ENCODE measurements around the gene GABRP. TPM values are rescaled to one million over a fixed set of nuclear protein-coding genes. Genes with fewer than 3 reads are reported as not detected.

GABRP gene
- total RNA-seq, 2 donors from 2014 or later, result 4.8 to 5.5 TPM

GRCh38 chr5:170740551-170741205 is 42.8 kb upstream of the GABRP start:
- WGBS, result 97% methylated on average over 3 of the region's 3 CpGs
- Histone ChIP-seq H3K4me3 (no peak overlapping the region), H3K27me3 (replicated peaks; ENCODE audit: insufficient read depth) (no peaks in the 10 kb centered on the region), H3K27ac (no peak overlapping the region), H3K9me3 (no peaks in the 10 kb centered on the region), H3K36me3 (no peaks in the 10 kb centered on the region), H3K4me1 (replicated peaks) (peaks cover 2% of the 10 kb centered on the region)
- no peak for DNase-seq (ENCODE audit: low spot score)
- intact Hi-C loops (cut with DNase I), result no loop called here
- no peak for TF ChIP-seq POLR2A (IDR thresholded peaks at IDR 0.05)
- TF ChIP-seq CTCF (IDR thresholded peaks at IDR 0.05), result no peak
- TF ChIP-seq POLR2AphosphoS5 (IDR thresholded peaks at IDR 0.05), result no peak

GRCh38 chr5:170741801-170742200 is 41.7 kb upstream of the GABRP start:
- DNase-seq (ENCODE audit: low spot score), result no peak
- intact Hi-C loops (cut with DNase I), result no loop called here
- H3K4me1 ChIP-seq (replicated peaks), result peaks cover 2% of the 10 kb centered on the region
- TF ChIP-seq CTCF (IDR thresholded peaks at IDR 0.05), result no peak
- TF ChIP-seq POLR2A (IDR thresholded peaks at IDR 0.05), result no peak
- no peak for TF ChIP-seq POLR2AphosphoS5 (IDR thresholded peaks at IDR 0.05)
- 79% methylated on average over 8 of the region's 8 CpGs for WGBS
- no peaks in the 10 kb centered on the region for H3K9me3 ChIP-seq
- no peak overlapping the region for H3K27ac ChIP-seq
- no peak overlapping the region for H3K4me3 ChIP-seq
- no peaks in the 10 kb centered on the region for H3K27me3 ChIP-seq (replicated peaks; ENCODE audit: insufficient read depth)
- no peaks in the 10 kb centered on the region for H3K36me3 ChIP-seq

GRCh38 chr5:170743876-170744212 is 39.7 kb upstream of the GABRP start:
- TF ChIP-seq POLR2A (IDR thresholded peaks at IDR 0.05) (no peak), POLR2AphosphoS5 (IDR thresholded peaks at IDR 0.05) (no peak), CTCF (IDR thresholded peaks at IDR 0.05) (no peak)
- no peak for DNase-seq (ENCODE audit: low spot score)
- Histone ChIP-seq H3K27me3 (replicated peaks; ENCODE audit: insufficient read depth) (no peaks in the 10 kb centered on the region), H3K4me3 (no peak overlapping the region), H3K27ac (no peak overlapping the region), H3K4me1 (replicated peaks) (peaks cover 2% of the 10 kb centered on the region), H3K9me3 (no peaks in the 10 kb centered on the region), H3K36me3 (no peaks in the 10 kb centered on the region)
- WGBS, result 17% methylated on average over 12 of the region's 12 CpGs
- intact Hi-C loops (cut with DNase I), result loop anchor here (2.0 kb wide), 2 partner anchors 47 to 593 kb away; no protein-coding TSS in a partner anchor

- TF ChIP-seq POLR2A (IDR thresholded peaks at IDR 0.05), result peak; percentile 48
- no peak for TF ChIP-seq CTCF (IDR thresholded peaks at IDR 0.05)
- peak; percentile 47 for TF ChIP-seq POLR2AphosphoS5 (IDR thresholded peaks at IDR 0.05)
- intact Hi-C loops (cut with DNase I), result loop anchor here (2.0 kb wide), 2 partner anchors 45 to 591 kb away; no protein-coding TSS in a partner anchor
- H3K27ac ChIP-seq, result peak overlapping the region; percentile 70 to 74
These were observed 37.9 kb upstream of the GABRP start for GRCh38 chr5:170745481-170746071.

More at GRCh38 chr5:170745481-170746071, 37.9 kb upstream of the GABRP start:
- DNase-seq (ENCODE audit: low spot score), result peak; percentile 62
- Histone ChIP-seq H3K4me1 (replicated peaks) (peaks cover 2% of the 10 kb centered on the region), H3K36me3 (no peaks in the 10 kb centered on the region), H3K27me3 (replicated peaks; ENCODE audit: insufficient read depth) (no peaks in the 10 kb centered on the region), H3K4me3 (no peak overlapping the region), H3K9me3 (no peaks in the 10 kb centered on the region)
- 22% methylated on average over 12 of the region's 12 CpGs for WGBS

Data from prostate gland (tissue), 2 donors.